ENCODE data around the gene ZNF467.

The ZNF467 gene

GRCh38 chr7:149743476-149744255, 29.7 kb downstream of the ZNF467 start:
- H3K4me3 ChIP-seq (ENCODE audit: low read depth, low read length), result no peak overlapping the region
- DNase-seq (ENCODE audit: low read depth), result no peak
- in situ Hi-C loops (cut with HindIII; ENCODE audit: low sequenced_read_pairs), result no loop called here
- no peak for TF ChIP-seq CTCF (IDR thresholded peaks at IDR 0.05; ENCODE audit: low read depth, low read length, missing control alignments)

DNA sequence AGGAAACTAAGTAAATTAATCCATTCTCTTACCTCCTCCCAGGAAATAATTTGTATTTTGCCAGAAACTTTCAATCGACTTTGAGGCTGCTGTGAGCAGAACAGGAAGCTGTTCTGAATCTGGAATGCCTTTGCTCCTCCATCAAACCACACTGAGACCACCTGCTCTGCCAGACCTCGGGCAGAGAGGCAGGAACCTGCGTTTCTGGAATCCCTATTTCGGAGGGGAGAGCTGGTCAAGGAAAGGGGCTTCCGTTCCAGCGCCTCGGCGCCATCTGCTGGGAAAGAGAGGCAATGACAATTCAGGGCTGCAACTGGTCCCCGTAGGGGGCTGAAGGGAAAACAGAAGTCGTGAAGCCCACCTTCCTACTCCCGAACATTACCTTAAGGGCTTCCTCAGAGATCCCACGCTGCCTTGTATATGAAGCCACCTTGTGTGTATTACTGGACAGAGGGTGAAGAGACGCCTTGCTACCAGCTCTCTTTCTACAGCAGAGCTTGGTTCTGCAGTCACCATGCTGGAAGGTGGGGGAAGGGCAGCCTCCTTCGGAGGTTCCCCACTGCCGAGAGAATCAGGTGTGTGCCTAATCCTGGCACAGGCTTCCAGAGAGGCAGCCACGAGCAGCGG, 31.2 kb downstream of the ZNF467 start:
- TF ChIP-seq CTCF (IDR thresholded peaks at IDR 0.05; ENCODE audit: low read depth, low read length, missing control alignments), result peak; percentile 96
- H3K4me3 ChIP-seq (ENCODE audit: low read depth, low read length), result peak overlapping the region; percentile 28
- in situ Hi-C loops (cut with HindIII; ENCODE audit: low sequenced_read_pairs), result no loop called here
- DNase-seq (ENCODE audit: low read depth), result peak; percentile 5

GRCh38 chr7:149741629-149742028, 31.8 kb downstream of the ZNF467 start:
- peak overlapping the region; percentile 28 for H3K4me3 ChIP-seq (ENCODE audit: low read depth, low read length)
- DNase-seq (ENCODE audit: low read depth), result no peak

GRCh38 chr7:149736478-149737360, 36.7 kb downstream of the ZNF467 start:
- no peak for DNase-seq (ENCODE audit: low read depth)
- in situ Hi-C loops (cut with HindIII; ENCODE audit: low sequenced_read_pairs), result no loop called here
- no peak for TF ChIP-seq CTCF (IDR thresholded peaks at IDR 0.05; ENCODE audit: low read depth, low read length, missing control alignments)

More at GRCh38 chr7:149741629-149742028, 31.8 kb downstream of the ZNF467 start:
- TF ChIP-seq CTCF (IDR thresholded peaks at IDR 0.05; ENCODE audit: low read depth, low read length, missing control alignments), result no peak
- in situ Hi-C loops (cut with HindIII; ENCODE audit: low sequenced_read_pairs), result no loop called here

GRCh38 chr7:149735779-149736477, 37.5 kb downstream of the ZNF467 start:
- in situ Hi-C loops (cut with HindIII; ENCODE audit: low sequenced_read_pairs), result no loop called here
- no peak overlapping the region for H3K4me3 ChIP-seq (ENCODE audit: low read depth, low read length)
- no peak for TF ChIP-seq CTCF (IDR thresholded peaks at IDR 0.05; ENCODE audit: low read depth, low read length, missing control alignments)
- no peak for DNase-seq (ENCODE audit: low read depth)

More at GRCh38 chr7:149736478-149737360, 36.7 kb downstream of the ZNF467 start:
- no peak overlapping the region for H3K4me3 ChIP-seq (ENCODE audit: low read depth, low read length)

DNA sequence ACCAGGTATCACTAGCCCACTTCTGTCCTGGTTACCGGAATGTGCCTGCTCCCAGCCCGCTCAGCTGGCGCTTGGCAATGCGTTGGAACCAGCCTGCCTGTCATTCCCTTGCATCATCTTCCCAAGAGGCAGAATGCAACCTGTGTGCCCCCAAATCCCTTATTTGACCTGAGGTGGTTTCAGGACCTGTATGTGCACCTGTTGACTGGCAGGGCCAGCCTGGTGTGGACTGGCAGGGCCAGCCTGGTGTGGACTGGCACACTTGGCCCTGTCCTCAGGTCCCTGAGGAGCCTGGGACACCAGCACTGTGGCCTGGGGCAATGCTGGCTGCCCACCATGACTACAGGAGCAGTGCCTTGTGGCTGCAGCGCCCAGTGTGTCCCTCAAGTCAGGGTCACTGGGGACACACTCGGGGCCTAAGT, 38.2 kb downstream of the ZNF467 start:
- in situ Hi-C loops (cut with HindIII; ENCODE audit: low sequenced_read_pairs), result no loop called here
- DNase-seq (ENCODE audit: low read depth), result no peak
- no peak overlapping the region for H3K4me3 ChIP-seq (ENCODE audit: low read depth, low read length)
- no peak for TF ChIP-seq CTCF (IDR thresholded peaks at IDR 0.05; ENCODE audit: low read depth, low read length, missing control alignments)
